Fibroblast of the aortic adventitia (primary cell): ENCODE measurements around the gene USP33. TPM values are rescaled to one million over a fixed set of nuclear protein-coding genes. Genes with fewer than 3 reads are reported as not detected.
"Not testable (repeated sequence)": the region's sequence is repeated elsewhere in the genome, so short reads cannot be mapped to it uniquely, and the experiment has no call there.

Experiments used
- DNase-seq: peaks from one replicate; pipeline ENCODE4 v3.0.0-alpha.2; 2010; ENCODE audit warnings: low read depth
- H3K4me3 ChIP-seq: 2 replicates; pipeline ENCODE4 v1.5.1; 2011; ENCODE audit warnings: low read depth, mild to moderate bottlenecking, control low read depth, low read length, moderate library complexity
- CTCF ChIP-seq: IDR thresholded peaks from 2 replicates; pipeline ENCODE4 v1.5.1; 2011; ENCODE audit warnings: mild to moderate bottlenecking, low read length, control low read depth, inconsistent platforms; ENCODE audit not compliant: insufficient read depth
- total RNA-seq: library from RNA; depleted of rRNA; stranded (reverse); fragments of >200 nt; gene quantifications from 2 replicates; pipeline ENCODE4 v1.2.3, GENCODE V29; 2012; ENCODE audit warnings: low replicate concordance

USP33 gene
- total RNA-seq, 1 donor, result 71.9 TPM

- TF ChIP-seq CTCF, result no peak
- no peak overlapping the region for H3K4me3 ChIP-seq
- peak; percentile 84 for DNase-seq
These were observed 2.0 kb downstream of the USP33 start for GRCh38 chr1:77757603-77758002.

GRCh38 chr1:77757066-77757584 is 2.5 kb downstream of the USP33 start:
- TF ChIP-seq CTCF, result no peak
- no peak overlapping the region for H3K4me3 ChIP-seq
- peak; percentile 6 for DNase-seq

GRCh38 chr1:77756052-77756754 is 3.4 kb downstream of the USP33 start:
- no peak overlapping the region for H3K4me3 ChIP-seq
- TF ChIP-seq CTCF, result no peak
- DNase-seq, result no peak

- not testable (repeated sequence) for DNase-seq, H3K4me3 ChIP-seq
These were observed 10.2 kb downstream of the USP33 start for GRCh38 chr1:77749489-77749888.

- no peak overlapping the region for H3K4me3 ChIP-seq
- no peak for DNase-seq
- TF ChIP-seq CTCF, result no peak
These were observed 15.1 kb downstream of the USP33 start for GRCh38 chr1:77744576-77744975.

- DNase-seq, result no peak
- no peak overlapping the region for H3K4me3 ChIP-seq
- no peak for TF ChIP-seq CTCF
These were observed 17.6 kb downstream of the USP33 start for GRCh38 chr1:77742011-77742555.

GRCh38 chr1:77741316-77741715 is 18.3 kb downstream of the USP33 start:
- H3K4me3 ChIP-seq, result no peak overlapping the region
- DNase-seq, result no peak
- TF ChIP-seq CTCF, result no peak
